Keratinocyte (primary cell): ENCODE data around the gene TP53BP2. TPM values are rescaled to one million over a fixed set of nuclear protein-coding genes. Genes with fewer than 3 reads are reported as not detected.
"Not testable (repeated sequence)": the region's sequence is repeated elsewhere in the genome, so short reads cannot be mapped to it uniquely, and the experiment has no call there.

ENCODE experiments used
- DNase-seq: peaks from one replicate; pipeline ENCODE4 v3.0.0-alpha.2; 2011; ENCODE audit warnings: low read depth, missing footprints, low spot score
- FAIRE-seq: peaks from 2 replicates; lab custom pipeline; 2011; peaks lifted over from hg19 to GRCh38; lab: Jason Lieb, UNC
- H2AFZ ChIP-seq: 2 replicates; pipeline ENCODE4 v1.6.0; 2012; ENCODE audit warnings: low read length, control low read depth, inconsistent platforms; ENCODE audit not compliant: control insufficient read depth
- H3K27ac ChIP-seq: 2 replicates; pipeline ENCODE4 v1.5.1; 2011; ENCODE audit warnings: low read length; ENCODE audit not compliant: control insufficient read depth, insufficient read depth
- H3K27me3 ChIP-seq: 3 replicates; pipeline ENCODE4 v1.6.0; 2011; ENCODE audit warnings: low read length; ENCODE audit not compliant: control insufficient read depth, insufficient read depth; ENCODE audit errors: extremely low read depth
- H3K36me3 ChIP-seq, 2 experiments: 2 replicates in 1 of 2; 3 replicates in 1 of 2; pipeline ENCODE4 v1.5.1; 2011; ENCODE audit warnings: low read length in 2 of 2, mild to moderate bottlenecking in 1 of 2; ENCODE audit not compliant: control insufficient read depth in 2 of 2, insufficient read depth in 2 of 2; ENCODE audit errors: extremely low read depth in 1 of 2
- H3K4me1 ChIP-seq: 3 replicates; pipeline ENCODE4 v1.5.1; 2011; ENCODE audit warnings: low read length; ENCODE audit not compliant: control insufficient read depth, insufficient read depth; ENCODE audit errors: extremely low read depth
- H3K4me2 ChIP-seq: 3 replicates; pipeline ENCODE4 v1.6.0; 2011; ENCODE audit warnings: low read depth, low read length; ENCODE audit not compliant: control insufficient read depth, insufficient read depth; ENCODE audit errors: extremely low read depth
- H3K4me3 ChIP-seq, 3 experiments: fragments of 200-600 bp in 1 of 3; sonication (generic) in 1 of 3; 2 replicates in 2 of 3; 3 replicates in 1 of 3; pipeline ENCODE4 v1.5.1; 2011 to 2016; ENCODE audit warnings: low read length in 3 of 3, mild to moderate bottlenecking in 3 of 3, control low read depth in 2 of 3, inconsistent platforms in 1 of 3, low read depth in 1 of 3, mixed read lengths in 1 of 3, mixed run types in 1 of 3, moderate library complexity in 1 of 3; ENCODE audit not compliant: control insufficient read depth in 2 of 3, insufficient read depth in 2 of 3; ENCODE audit errors: extremely low read depth in 1 of 3
- H3K79me2 ChIP-seq: 2 replicates; pipeline ENCODE4 v1.6.0; 2012; ENCODE audit warnings: low read length; ENCODE audit not compliant: control insufficient read depth, insufficient read depth
- H3K9ac ChIP-seq: 3 replicates; pipeline ENCODE4 v1.6.0; 2011; ENCODE audit warnings: low read length; ENCODE audit not compliant: control insufficient read depth, insufficient read depth; ENCODE audit errors: extremely low read depth
- H3K9me1 ChIP-seq: 3 replicates; pipeline ENCODE4 v1.6.0; 2011; ENCODE audit warnings: low read length; ENCODE audit not compliant: control insufficient read depth, insufficient read depth; ENCODE audit errors: extremely low read depth
- H3K9me3 ChIP-seq: 2 replicates; pipeline ENCODE4 v1.5.1; 2012; ENCODE audit warnings: low read depth, low read length; ENCODE audit not compliant: control insufficient read depth
- H4K20me1 ChIP-seq: 3 replicates; pipeline ENCODE4 v1.6.0; 2011; ENCODE audit warnings: low read length; ENCODE audit not compliant: control insufficient read depth, insufficient read depth; ENCODE audit errors: extremely low read depth
- EZH2 ChIP-seq: IDR thresholded peaks from one replicate; pipeline ENCODE4 v1.6.1; 2012; ENCODE audit warnings: inconsistent platforms, mild to moderate bottlenecking, low read length, moderate library complexity
- dilution Hi-C: fragments of 300-500 bp; cut with MboI; formaldehyde crosslinking; loops from one replicate; pipeline ENCODE4 v1.7.0; 2020; ENCODE audit warnings: low sequenced_read_pairs; ENCODE audit not compliant: extremely low pct_ligation_motif_present
- polyA plus RNA-seq, 5 experiments: library from polyadenylated mRNA; depleted of rRNA in 3 of 5; stranded (reverse) in 3 of 5; stranded (forward) in 1 of 5; unstranded in 1 of 5; fragments of >200 nt; gene quantifications; 1 replicate in 1 of 5; 2 replicates in 3 of 5; 3 replicates in 1 of 5; pipeline versions ENCODE4 v1.2.1 to v1.2.3, GENCODE V29; 2011 to 2012; ENCODE audit warnings: missing spikeins in 2 of 5, low read depth in 1 of 5, low replicate concordance in 1 of 5
- TF ChIP-seq, protein P1 (sequence below), 3 experiments: IDR thresholded peaks in 1 of 3; conservative IDR thresholded peaks in 1 of 3; optimal IDR thresholded peaks in 1 of 3; 2 replicates in 2 of 3; 3 replicates in 1 of 3; pipeline versions ENCODE3 to v1.5.1; 2011; ENCODE audit warnings: low read length in 3 of 3, mild to moderate bottlenecking in 3 of 3, moderate library complexity in 2 of 3, control low read depth in 1 of 3, inconsistent platforms in 1 of 3; ENCODE audit not compliant: insufficient read depth in 2 of 3; ENCODE audit errors: extremely low read depth in 1 of 3

Gene TP53BP2
- polyA plus RNA-seq, 1 donor (not counting 4 experiments of a cell fraction or from before 2014, with no cell fraction given): 22.5 TPM

DNA sequence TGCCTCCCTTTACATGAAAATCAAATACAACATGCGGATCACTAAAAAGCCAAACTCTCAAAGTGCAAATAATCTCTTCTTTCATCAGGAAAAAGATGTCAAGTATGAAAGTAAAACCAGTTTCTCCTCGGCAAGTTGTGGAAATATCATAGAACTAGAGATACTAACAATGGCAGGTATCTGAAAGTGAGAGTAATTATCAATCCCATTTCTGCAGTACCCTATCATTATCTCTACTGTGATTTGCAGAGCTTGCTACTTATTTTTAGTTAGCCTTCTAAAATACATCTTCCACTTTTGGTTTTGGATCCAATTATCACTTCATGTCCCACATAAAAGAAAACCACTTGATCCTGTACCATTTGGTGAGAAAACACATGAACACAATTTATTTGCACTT is 3.0 kb downstream of the TP53BP2 start:
- H3K4me1 ChIP-seq: peaks cover 10% of the 10 kb centered on the region
- no peak for DNase-seq
- H3K9ac ChIP-seq: no peak overlapping the region
- dilution Hi-C loops: no loop called here
- no peaks in the 10 kb centered on the region for H3K9me1 ChIP-seq
- H3K27ac ChIP-seq: no peak overlapping the region
- no peak overlapping the region for H2AFZ ChIP-seq
- H3K27me3 ChIP-seq: no peaks in the 10 kb centered on the region
- no peaks in the 10 kb centered on the region for H4K20me1 ChIP-seq
- TF ChIP-seq, protein P1, sequence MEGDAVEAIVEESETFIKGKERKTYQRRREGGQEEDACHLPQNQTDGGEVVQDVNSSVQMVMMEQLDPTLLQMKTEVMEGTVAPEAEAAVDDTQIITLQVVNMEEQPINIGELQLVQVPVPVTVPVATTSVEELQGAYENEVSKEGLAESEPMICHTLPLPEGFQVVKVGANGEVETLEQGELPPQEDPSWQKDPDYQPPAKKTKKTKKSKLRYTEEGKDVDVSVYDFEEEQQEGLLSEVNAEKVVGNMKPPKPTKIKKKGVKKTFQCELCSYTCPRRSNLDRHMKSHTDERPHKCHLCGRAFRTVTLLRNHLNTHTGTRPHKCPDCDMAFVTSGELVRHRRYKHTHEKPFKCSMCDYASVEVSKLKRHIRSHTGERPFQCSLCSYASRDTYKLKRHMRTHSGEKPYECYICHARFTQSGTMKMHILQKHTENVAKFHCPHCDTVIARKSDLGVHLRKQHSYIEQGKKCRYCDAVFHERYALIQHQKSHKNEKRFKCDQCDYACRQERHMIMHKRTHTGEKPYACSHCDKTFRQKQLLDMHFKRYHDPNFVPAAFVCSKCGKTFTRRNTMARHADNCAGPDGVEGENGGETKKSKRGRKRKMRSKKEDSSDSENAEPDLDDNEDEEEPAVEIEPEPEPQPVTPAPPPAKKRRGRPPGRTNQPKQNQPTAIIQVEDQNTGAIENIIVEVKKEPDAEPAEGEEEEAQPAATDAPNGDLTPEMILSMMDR (optimal IDR thresholded peaks at IDR 0.05 in 1 of 3, IDR thresholded peaks at IDR 0.05 in 1 of 3, conservative IDR thresholded peaks at IDR 0.05 in 1 of 3; ENCODE audit: extremely low read depth in 1 of 3, insufficient read depth in 2 of 3, low read length in 3 of 3): no peak
- no peak for TF ChIP-seq EZH2
- no peak overlapping the region for H3K4me3 ChIP-seq
- peaks cover 71% of the 10 kb centered on the region for H3K79me2 ChIP-seq
- no peak for FAIRE-seq
- H3K36me3 ChIP-seq: no peaks in the 10 kb centered on the region
- no peaks in the 10 kb centered on the region for H3K9me3 ChIP-seq
- peak overlapping the region; percentile 3 for H3K4me2 ChIP-seq

DNA sequence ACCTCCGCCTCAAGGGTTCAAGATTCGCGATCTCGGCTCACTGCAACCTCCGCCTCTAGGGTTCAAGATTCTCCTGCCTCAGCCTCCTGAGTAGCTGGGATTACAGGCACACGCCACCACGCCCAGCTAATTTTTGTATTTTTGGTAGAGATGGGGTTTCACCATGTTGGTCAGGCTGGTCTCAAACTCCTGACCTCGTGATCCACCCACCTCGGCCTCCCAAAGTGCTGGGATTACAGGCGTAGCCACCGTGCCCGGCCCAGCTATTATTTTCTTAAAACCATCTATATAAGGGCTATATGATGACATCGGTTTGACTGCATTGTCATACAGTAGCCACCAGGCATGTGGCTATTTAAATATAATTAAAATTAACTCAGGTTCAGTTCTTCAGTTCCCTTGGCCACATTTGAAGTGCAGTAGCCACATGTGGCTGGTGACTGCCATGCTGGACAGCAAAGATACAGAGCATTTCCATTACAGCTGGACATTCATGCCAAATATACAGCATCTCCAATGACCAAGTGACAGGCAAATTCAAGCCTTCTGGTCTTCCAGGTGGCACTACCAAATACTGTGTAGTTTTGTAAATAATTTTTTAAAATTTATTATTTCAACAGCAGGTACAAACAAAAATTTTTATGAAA is 3.6 kb downstream of the TP53BP2 start:
- dilution Hi-C loops, FAIRE-seq, H3K4me3 ChIP-seq, H3K36me3 ChIP-seq, H3K9me3 ChIP-seq, H2AFZ ChIP-seq, H3K9ac ChIP-seq, H4K20me1 ChIP-seq, H3K27ac ChIP-seq, H3K4me2 ChIP-seq, H3K27me3 ChIP-seq, H3K9me1 ChIP-seq, DNase-seq: not testable (repeated sequence)
- H3K79me2 ChIP-seq: peaks cover 77% of the 10 kb centered on the region
- peaks cover 13% of the 10 kb centered on the region for H3K4me1 ChIP-seq

DNA sequence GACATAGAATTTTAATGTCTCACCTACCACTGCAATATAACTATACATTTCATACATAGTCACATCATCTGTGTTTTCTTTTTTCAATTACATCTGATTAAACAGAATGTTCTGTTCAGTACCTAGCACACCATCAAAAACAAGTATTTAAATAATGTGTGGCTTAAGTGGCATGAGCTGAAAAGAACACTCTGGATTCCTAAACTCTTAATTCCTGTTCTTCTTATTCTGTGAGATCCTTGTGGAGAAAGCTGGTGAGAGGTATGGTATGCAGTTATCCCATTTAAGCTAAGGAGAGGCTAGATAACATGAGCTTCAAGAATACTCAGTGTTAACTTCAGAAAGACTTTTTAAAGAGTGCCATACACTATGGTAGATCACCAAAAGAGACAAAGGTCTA is 5.5 kb downstream of the TP53BP2 start:
- no peak for TF ChIP-seq EZH2
- TF ChIP-seq, protein P1 (optimal IDR thresholded peaks at IDR 0.05 in 1 of 3, IDR thresholded peaks at IDR 0.05 in 1 of 3, conservative IDR thresholded peaks at IDR 0.05 in 1 of 3; ENCODE audit: extremely low read depth in 1 of 3, insufficient read depth in 2 of 3, low read length in 3 of 3): no peak
- H3K9me1 ChIP-seq: peaks cover 3% of the 10 kb centered on the region
- peaks cover 16% of the 10 kb centered on the region for H3K4me1 ChIP-seq
- peaks cover 0 to 2% of the 10 kb centered on the region in 2 experiments for H3K36me3 ChIP-seq
- DNase-seq (no peak), FAIRE-seq (no peak)
- H4K20me1 ChIP-seq: peaks cover 4% of the 10 kb centered on the region
- no peak overlapping the region for H2AFZ ChIP-seq
- dilution Hi-C loops: no loop called here
- H3K79me2 ChIP-seq: peaks cover 90% of the 10 kb centered on the region
- no peak overlapping the region for H3K27ac ChIP-seq
- no peaks in the 10 kb centered on the region for H3K27me3 ChIP-seq
- H3K9ac ChIP-seq: no peak overlapping the region
- H3K4me2 ChIP-seq: no peak overlapping the region
- H3K4me3 ChIP-seq: no peak overlapping the region
- no peaks in the 10 kb centered on the region for H3K9me3 ChIP-seq
